ENCODE data around the gene TMCC3. TPM values are rescaled to one million over a fixed set of nuclear protein-coding genes. Genes with fewer than 3 reads are reported as not detected.
A peak's percentile ranks its signal among the peaks of the same experiment; 100 is the strongest.
"Not testable (repeated sequence)": the region's sequence is repeated elsewhere in the genome, so short reads cannot be mapped to it uniquely, and the experiment has no call there.

Gene TMCC3
- total RNA-seq, 2 experiments from 2014 or later = 5.7 to 9.4 TPM

- no peak overlapping the region for H3K4me2 ChIP-seq (ENCODE audit: low read length)
- H3K4me3 ChIP-seq (ENCODE audit: low read depth, low read length, poor library complexity, severe bottlenecking) = no peak overlapping the region
- intact Hi-C loops (cut with micrococcal nuclease; ENCODE audit: unreplicated experiment) = loop anchor here (1.0 to 5.0 kb wide), 3 partner anchors 159 to 272 kb away; no protein-coding TSS in a partner anchor
- TF ChIP-seq CTCF (conservative IDR thresholded peaks at IDR 0.05; ENCODE audit: low read length) = peak; percentile 96
- TF ChIP-seq EZH2phosphoT487 (IDR thresholded peaks at IDR 0.05; ENCODE audit: borderline replicate concordance, low read depth, low read length) = no peak
- no peaks in the 10 kb centered on the region for H3K36me3 ChIP-seq (ENCODE audit: insufficient read depth, low read length)
- H2AFZ ChIP-seq (ENCODE audit: low read length) = no peak overlapping the region
- POLR2A ChIA-PET = interaction anchor here (0.5 to 1.4 kb wide), 6 partner anchors 20 to 203 kb away, joined by 3 to 8 read pairs (median 4); no protein-coding TSS in a partner anchor
- no peaks in the 10 kb centered on the region for H3K9me3 ChIP-seq (ENCODE audit: low read length)
- BruUV-seq (replicated peaks) = no TSS peak
- peak; percentile 61 for DNase-seq (ENCODE audit: low spot score)
- CTCF ChIA-PET (ENCODE audit: unreplicated experiment) = interaction anchor here (1.2 kb wide), 1 partner anchor 272 kb away, joined by 3 read pairs; no protein-coding TSS in a partner anchor
- no peaks in the 10 kb centered on the region for H3K4me1 ChIP-seq (ENCODE audit: insufficient read depth, low read length, poor library complexity, severe bottlenecking)
- H3K27ac ChIP-seq (ENCODE audit: low read depth, low read length, poor library complexity, severe bottlenecking) = no peak overlapping the region
- H3K9me2 ChIP-seq (ENCODE audit: insufficient read depth, low read length) = no peaks in the 10 kb centered on the region
- no peaks in the 10 kb centered on the region for H4K20me1 ChIP-seq (ENCODE audit: insufficient read depth, low read length)
- no peaks in the 10 kb centered on the region for H3K79me2 ChIP-seq (ENCODE audit: insufficient read depth, low read depth, low read length)
Measured at GRCh38 chr12:94603434-94604365, 46.7 kb downstream of the TMCC3 start.

- no peaks in the 10 kb centered on the region for H3K4me1 ChIP-seq (ENCODE audit: insufficient read depth, low read length, poor library complexity, severe bottlenecking)
- no peaks in the 10 kb centered on the region for H3K36me3 ChIP-seq (ENCODE audit: insufficient read depth, low read length)
- TF ChIP-seq CTCF (conservative IDR thresholded peaks at IDR 0.05; ENCODE audit: low read length) (no peak), EZH2phosphoT487 (IDR thresholded peaks at IDR 0.05; ENCODE audit: borderline replicate concordance, low read depth, low read length) (no peak)
- H3K9me2 ChIP-seq (ENCODE audit: insufficient read depth, low read length) = no peaks in the 10 kb centered on the region
- no peak for DNase-seq (ENCODE audit: low spot score)
- H3K9me3 ChIP-seq (ENCODE audit: low read length) = no peaks in the 10 kb centered on the region
- no peaks in the 10 kb centered on the region for H4K20me1 ChIP-seq (ENCODE audit: insufficient read depth, low read length)
- no peak overlapping the region for H3K4me2 ChIP-seq (ENCODE audit: low read length)
- CTCF ChIA-PET (ENCODE audit: unreplicated experiment) = interaction anchor here (0.6 kb wide), 1 partner anchor 20 kb away, joined by 3 read pairs; no protein-coding TSS in a partner anchor
- no peak overlapping the region for H3K27ac ChIP-seq (ENCODE audit: low read depth, low read length, poor library complexity, severe bottlenecking)
- BruUV-seq (replicated peaks) = no TSS peak
- POLR2A ChIA-PET = no interaction called here
- intact Hi-C loops (cut with micrococcal nuclease; ENCODE audit: unreplicated experiment) = loop anchor here (5.0 kb wide), 2 partner anchors 160 to 215 kb away; no protein-coding TSS in a partner anchor
- no peaks in the 10 kb centered on the region for H3K79me2 ChIP-seq (ENCODE audit: insufficient read depth, low read depth, low read length)
- no peak overlapping the region for H2AFZ ChIP-seq (ENCODE audit: low read length)
- no peak overlapping the region for H3K4me3 ChIP-seq (ENCODE audit: low read depth, low read length, poor library complexity, severe bottlenecking)
Measured at GRCh38 chr12:94602024-94602423, 48.3 kb downstream of the TMCC3 start.

- H3K9me2 ChIP-seq (ENCODE audit: insufficient read depth, low read length); H2AFZ ChIP-seq (ENCODE audit: low read length); H3K4me2 ChIP-seq (ENCODE audit: low read length); H3K79me2 ChIP-seq (ENCODE audit: insufficient read depth, low read depth, low read length); POLR2A ChIA-PET; H3K4me3 ChIP-seq (ENCODE audit: low read depth, low read length, poor library complexity, severe bottlenecking); H4K20me1 ChIP-seq (ENCODE audit: insufficient read depth, low read length); H3K4me1 ChIP-seq (ENCODE audit: insufficient read depth, low read length, poor library complexity, severe bottlenecking); H3K27ac ChIP-seq (ENCODE audit: low read depth, low read length, poor library complexity, severe bottlenecking); DNase-seq (ENCODE audit: low spot score); H3K9me3 ChIP-seq (ENCODE audit: low read length); H3K36me3 ChIP-seq (ENCODE audit: insufficient read depth, low read length); BruUV-seq (replicated peaks): not testable (repeated sequence)
- CTCF ChIA-PET (ENCODE audit: unreplicated experiment) = interaction anchor here (0.6 kb wide), 1 partner anchor 21 kb away, joined by 3 read pairs; no protein-coding TSS in a partner anchor
- intact Hi-C loops (cut with micrococcal nuclease; ENCODE audit: unreplicated experiment) = loop anchor here (5.0 kb wide), 2 partner anchors 161 to 216 kb away; no protein-coding TSS in a partner anchor
Measured at GRCh38 chr12:94601307-94601706, 49.0 kb downstream of the TMCC3 start.

Measured in OCI-LY7 (cell line).